Right hindlimb (tissue), 1 donor: ENCODE results near the gene MAP3K9.
A peak's percentile ranks its signal among the peaks of the same experiment; 100 is the strongest.

Experiments
- DNase-seq: peaks from one replicate; pipeline ENCODE4 v3.0.0-alpha.2; 2018

Gene MAP3K9

DNA sequence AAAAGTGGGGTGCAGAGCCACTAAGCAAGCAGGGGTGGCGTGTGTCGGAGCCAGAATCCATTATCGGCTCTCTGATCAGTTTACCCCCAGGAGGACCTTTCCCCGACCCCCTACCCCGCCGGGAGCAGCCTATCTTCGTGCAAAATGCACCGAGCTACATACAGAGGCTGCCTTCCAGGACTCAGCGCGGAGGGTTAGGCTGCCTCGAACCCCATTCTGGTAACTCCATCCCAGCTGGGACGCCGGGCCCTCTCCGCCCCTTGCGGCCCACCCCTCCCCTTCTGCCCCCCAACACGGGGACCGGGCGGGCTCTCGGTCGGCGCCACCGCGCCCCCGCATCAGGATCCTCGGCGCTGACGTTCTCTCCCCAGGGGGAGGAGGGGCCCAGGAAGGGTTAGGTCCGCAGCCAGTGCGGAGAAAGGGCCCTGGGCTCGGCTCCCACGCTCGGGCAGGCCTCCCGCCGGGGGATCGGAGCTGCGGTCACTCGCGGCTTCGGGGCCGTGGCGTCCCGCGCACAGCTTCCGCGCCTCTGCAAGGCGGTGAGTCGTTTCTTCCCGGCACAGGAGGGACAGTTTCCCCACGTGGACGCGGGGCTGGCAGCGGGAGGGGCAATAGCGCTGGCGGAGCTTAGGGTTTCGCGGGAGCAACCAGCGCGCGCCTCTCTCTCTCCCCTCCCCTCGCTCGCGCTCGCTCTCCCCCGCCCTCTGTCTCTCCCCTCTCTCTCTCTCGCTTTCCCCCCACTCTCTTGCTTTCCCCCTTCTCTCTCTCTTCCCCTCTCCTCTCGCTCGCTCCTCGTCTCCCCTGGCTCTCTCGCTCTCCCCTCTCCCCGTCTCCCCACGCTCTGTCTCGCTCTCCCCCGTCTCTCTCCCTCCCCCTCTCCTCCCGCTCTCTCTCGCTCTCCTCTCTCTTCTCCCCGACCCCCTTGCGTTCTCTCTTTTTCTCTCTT lies 12.5 kb upstream of the MAP3K9 start:
- DNase-seq = peak; percentile 55

DNA sequence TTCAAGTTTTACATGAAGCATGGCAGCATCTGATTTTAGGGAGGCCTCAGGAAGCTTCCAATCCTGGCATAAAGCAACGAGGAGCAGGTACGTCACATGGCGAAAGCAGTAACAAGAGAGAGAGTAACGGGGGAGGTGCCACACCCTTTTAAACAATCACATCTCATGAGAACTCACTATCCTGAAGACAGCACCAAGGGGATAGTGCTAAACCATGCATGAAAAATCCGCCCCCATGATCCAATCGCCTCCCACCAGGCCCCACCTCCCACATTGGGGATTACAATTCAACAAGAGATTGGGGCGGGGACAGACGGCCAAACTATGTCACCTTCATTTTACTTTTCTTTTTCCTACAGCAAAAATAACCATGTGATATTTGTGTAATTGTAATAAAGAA lies 7.2 kb upstream of the MAP3K9 start:
- DNase-seq = no peak

DNA sequence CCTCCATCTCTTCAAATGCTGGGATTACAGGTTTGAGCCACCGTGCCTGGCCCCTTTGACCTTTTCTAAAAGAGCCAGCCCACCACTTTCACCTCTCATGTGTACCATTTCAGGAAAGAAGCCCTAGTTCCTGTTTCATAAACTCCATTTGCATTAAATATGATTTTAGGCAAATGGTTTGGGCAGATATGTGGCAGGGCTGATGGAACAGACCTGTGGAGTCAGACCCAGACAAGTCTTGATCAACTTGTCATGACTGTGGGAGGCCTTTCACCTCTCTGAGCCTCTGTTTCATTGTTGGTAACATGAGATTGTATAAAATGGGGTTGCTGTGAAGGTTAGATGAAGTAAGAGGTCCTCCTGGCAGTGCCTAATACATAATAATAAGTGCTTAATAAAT lies 5.2 kb upstream of the MAP3K9 start:
- DNase-seq = no peak

DNA sequence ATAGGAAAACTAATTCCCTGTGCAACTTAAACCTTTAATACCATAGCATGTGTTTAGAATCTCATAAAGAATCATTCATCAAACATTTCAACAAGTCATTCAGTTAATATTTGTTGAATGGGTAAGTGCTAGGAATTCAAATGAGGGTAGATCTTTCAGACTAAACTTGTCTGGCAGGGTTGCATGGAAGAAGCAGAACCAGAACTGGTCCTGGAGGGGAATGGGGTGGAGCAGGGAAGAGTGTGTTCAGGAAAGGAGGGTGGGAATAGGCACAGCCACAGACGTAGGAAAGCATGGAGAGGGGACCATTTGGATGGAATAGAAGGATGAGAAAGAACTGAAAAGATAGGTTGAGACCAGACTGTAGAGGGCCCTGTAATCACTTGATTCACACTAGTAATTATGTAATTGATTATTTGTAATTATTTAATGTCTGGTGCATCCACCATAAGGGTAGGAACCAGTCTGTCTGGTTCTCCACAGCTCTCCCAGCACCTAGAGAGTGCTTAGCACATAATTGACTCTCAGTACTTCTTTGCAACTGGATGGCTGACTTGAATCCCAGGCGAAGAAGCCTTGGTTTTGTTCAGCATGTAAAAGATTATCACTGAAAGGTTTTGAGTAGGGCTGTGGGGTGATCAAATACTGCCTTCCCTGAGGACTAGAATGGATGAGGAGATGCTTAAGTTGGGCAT lies 3.0 kb upstream of the MAP3K9 start:
- DNase-seq = no peak

DNA sequence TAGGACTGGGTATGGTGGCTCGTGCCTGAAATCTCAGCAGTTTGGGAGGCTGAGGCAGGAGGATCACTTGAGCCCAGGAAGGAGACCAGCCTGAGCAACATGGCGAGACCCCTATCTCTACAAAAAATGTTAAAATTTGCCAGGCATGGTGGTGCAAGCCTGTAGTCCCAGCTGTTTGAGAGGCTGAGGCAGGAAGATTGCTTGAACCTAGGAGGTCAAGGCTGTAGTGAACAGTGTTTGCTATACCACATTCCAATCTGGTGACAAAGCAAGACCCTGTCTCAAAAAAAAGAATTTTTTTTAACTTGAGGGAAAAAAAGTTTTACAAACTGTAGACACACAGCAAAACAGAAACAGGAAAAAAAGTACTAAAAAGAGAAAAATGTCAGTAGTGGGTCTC lies 2.3 kb upstream of the MAP3K9 start:
- DNase-seq = no peak

DNA sequence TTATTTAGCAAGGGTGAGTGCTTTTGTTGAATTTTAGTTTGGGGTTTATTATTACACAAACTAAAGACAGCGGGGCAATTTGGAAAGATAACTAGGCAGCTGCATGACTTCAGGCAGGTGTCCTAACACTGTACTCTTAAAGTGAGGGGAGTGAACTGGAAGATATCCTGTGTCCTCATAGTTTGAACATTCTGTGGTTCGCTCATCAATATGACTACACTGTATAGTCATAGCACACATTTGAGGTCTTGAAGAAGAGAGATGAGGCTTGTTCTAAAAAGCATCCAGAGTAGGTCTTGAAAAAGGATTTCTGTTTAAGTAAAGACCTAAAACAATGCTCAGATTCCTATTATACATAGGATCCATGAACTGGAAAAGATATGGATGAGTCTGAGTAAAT lies 1.7 kb upstream of the MAP3K9 start:
- no peak for DNase-seq

DNA sequence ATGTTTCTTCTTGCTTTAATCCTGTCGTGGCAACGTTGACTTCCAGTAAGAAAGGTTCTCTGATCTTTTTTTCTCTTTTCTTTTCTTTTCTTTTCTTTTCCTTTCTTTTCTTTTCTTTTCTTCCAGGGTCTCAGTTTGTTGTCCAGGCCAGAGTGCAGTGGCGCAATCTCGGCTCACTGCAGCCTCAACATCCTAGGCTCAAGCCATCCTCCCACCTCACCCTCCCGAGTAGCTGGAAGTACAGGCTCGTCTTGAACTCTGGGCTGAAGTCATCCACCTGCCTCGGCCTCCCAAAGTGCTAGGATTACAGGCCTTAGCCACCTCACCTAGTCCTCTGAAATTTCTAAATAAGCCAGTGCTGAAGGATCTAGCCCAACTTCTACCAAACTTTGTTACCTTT lies 1.3 kb upstream of the MAP3K9 start:
- no peak for DNase-seq

DNA sequence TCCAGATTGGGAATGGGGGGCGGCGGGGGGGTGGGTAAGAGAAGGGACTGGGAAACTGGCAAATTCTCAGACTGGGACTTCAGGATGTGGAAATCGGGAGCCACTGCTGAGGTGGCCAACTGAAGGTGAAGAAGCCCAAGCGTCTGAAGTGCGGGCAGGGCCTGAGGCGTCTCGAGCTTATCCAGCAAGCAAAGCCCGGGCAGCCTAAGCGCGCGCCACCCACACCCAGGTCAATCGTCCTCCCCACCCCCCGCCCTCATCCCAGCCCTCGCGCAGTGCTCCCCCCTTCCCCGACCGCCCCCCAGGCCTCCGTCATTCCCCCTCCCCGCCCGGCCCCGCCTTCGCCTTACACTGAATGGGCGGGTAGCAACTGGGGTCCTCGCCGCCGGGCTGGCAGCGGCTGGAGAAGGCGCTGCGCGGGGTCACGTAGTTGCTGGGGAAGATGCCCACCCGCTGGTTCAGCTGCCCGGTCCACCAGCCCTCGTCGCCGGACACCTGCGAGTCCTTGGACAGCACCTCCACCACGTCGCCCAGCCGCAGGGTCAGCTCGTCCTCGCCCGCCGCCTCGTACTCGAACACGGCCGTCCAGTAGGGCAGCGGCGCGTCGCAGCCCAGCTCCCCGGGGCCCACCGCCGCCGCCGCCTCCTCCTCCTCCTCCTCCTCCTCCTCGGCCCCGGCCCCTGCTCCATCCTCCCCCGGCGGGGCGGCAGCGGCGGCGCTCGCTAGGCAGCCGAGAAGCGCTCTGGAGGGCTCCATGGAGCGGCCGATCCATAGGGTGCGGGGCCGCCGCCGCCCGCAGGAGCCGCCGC lies 693 bp downstream of the MAP3K9 start:
- no peak for DNase-seq

DNA sequence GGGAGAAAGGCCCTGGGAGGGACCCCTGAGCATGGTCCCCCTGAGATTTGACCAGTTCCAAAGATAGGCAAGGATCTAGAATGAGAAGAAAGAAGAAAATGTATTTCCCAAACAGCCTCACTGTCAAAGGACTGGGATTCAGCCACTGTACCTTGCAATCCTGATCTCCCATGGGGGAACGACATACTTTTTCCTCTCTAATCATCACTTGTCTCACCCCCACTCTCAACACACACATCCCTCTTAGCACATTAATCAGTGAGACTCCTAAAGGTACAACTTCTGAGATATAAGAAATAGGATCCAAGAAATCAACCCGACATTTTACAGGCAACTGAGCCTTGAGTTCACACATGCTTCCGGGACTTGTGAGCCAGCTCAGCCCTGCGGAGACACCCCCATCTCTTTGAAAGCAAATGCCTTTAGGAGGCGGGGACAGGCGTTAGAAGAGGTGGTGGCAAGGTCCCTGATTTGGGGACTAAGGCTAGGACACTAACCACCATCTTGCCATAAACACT lies 1.4 kb downstream of the MAP3K9 start:
- no peak for DNase-seq

DNA sequence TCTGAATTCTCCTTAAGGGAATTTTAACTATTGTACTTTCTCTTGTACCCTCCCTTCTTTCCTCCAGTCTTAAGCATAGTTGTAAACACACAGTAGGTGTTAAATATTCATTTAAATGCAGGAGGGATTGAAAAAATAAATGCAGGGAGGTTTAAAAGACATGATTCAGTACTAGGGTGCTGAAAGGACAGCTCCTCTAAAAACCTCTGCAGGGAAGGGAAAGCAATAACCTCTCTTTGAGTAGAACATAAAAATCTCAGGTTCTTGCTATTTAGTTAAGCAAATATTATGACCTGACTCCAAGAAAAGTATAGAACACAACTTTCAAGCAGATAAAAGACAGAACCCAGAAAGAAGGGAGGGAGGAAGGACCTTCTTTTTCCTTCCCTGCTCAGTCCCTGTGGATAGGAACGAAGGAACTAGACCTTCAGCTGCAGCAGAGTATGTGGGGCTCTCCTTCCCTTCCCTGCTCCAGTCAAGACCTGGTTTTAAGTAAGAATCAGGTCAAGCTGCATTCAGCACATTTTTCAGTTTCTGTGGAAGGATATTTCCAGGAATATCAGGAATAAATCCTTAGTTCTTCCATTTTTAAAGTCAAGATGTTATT lies 4.7 kb downstream of the MAP3K9 start:
- DNase-seq = no peak

DNA sequence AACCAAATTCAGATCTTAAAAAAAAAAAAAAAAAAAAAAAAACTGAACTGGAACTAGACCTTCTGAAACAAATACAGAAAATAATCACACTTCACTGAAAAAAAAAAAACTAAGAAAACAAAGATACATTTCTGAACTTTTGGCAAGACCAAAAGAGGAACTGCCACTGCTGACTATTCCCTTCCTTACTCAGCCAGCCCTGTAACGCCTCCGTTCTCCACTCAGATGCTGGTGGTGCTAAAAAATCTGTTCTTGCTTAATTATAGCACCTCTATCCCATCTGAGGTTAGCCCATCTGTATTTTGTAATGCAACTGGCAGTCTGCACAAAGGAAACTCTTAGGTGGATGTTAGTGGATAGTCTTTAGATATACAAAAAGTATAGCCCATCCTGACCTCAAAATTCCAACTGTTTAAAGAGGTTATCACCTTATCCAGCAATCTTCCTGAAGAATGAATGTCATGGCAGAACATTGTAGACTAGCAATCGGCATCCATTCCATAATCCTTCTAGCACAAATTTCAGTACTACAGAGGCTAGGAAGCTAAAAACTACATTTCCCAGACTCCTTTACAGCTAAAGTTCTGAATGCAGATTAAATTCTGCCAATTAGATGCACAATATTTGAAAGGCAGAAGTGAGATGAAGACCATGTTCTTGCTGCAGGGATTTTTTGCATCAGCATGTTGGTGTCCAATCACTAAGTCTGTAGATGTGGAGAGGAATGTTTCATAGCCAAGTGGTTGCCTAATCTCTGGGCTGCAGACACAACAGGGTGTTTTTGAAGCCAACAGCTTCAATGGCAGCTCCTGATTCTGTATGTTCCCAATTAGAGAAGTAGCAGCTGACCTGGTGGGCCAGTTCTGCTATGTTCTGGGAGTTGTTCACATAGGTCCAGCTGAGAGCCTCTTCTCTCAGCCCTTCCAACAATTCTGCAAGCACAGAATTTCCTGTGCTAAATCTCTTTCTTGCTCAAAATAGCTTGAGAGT lies 5.7 kb downstream of the MAP3K9 start:
- no peak for DNase-seq

DNA sequence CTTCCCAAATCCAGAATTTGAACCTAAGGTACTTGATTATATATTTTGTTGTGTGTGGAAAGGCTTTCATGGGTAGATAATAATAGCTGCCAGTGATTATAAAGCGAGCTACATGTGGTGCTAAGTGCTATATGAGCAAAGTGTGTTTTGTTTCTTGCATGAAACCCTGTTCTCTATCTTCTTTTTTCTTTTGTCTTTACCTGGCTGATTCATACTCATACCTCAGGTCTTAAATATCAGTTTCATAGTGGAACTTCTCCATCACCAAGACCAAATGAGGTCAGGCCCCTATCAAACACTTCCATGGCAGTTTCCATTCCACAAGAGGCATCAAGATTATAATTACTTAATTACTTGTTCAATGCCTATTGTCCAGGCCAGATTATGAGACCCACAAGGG lies 6.9 kb downstream of the MAP3K9 start:
- DNase-seq = no peak

DNA sequence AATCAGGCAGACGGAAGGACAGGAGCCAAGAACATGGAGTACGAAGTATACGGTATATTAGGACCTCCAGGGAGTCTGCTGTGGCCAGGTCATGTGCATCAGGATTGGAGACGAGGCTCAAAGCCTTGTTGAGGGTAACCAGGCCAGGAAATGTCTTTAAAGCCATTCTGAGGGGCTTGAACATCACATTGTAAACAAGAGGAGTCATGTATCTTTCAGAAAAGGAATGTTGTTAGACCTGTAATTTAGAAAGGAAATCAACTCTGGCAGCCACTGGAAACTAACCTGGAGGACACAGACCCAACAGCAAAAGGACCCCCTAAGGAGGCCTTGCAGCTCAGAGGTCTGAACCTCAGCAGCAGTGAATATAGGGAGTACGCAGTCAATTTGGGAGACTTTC lies 7.5 kb downstream of the MAP3K9 start:
- DNase-seq = no peak

DNA sequence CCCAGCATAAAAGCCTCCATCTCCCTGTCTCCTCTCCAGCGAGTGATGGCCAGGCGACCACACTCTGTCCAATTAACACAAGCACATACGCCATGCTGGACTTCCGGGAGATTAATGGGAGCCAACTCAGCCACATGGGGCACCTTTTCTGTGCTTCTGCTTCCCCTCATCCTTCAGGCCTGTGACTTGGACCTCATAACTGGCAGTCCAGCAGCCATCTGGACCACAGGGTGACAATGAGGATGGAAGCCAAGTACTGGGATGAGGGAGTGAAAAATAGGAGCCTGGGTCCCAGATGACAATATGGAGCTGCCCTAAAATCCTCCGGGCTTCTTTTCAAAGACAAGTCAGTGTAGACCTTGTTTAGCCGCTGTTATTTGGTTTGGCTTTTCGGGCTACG lies 12.8 kb downstream of the MAP3K9 start:
- DNase-seq = no peak

DNA sequence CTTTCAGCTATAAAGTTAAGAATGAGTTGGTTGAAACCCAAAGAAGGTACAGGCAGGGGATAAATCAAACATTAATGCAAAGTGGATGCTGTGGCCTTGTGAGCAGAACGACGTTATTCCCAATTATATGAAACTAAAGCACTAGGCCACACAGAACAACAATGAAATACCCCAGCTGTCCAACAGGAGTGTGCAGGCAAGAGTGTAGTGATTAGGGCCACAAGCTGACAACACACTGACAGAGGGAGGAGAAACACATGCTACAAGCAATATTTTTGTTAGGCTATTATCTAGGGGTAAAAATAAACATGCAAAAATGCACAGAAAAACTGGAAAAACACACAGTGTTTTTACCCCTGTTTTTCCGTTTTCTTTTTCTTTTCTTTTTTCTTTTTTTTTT lies 15.0 kb downstream of the MAP3K9 start:
- no peak for DNase-seq

DNA sequence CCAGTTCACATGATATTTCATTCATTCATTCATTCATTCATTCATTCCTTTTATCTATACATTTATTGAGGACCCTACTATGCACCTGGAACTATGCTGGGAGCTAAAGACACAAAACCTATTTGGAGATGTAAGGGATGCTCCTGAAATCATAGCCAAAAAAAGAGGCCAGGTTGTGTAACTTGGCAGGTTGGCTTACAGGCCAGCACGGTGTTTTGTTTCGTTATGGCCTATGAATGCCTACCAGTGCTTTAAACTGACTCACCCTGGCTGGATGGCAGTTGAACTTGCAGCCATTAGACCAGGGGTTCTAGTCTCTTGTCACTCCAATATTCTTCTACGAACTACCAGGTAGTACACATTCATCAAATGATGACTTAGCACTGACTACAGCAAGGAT lies 15.7 kb downstream of the MAP3K9 start:
- DNase-seq = no peak

DNA sequence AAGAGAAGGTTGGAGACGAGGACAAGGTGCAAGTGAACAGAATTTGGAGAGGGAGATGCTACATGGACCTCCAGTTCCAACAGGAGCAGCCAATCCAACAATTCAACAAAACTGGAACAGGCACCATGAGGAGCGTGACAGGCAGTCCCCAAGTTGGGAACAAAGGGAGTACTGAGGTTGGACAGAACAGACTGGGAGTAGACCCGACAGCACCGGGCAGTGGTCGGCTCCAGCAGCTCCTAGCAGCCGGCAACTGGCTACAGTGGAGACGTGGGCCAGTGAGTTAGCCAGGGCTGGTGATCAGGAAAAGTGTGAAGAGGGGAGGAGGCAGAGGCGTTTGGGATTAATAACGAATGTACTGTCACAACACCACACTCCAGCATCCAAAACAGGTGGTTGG lies 16.4 kb downstream of the MAP3K9 start:
- no peak for DNase-seq

DNA sequence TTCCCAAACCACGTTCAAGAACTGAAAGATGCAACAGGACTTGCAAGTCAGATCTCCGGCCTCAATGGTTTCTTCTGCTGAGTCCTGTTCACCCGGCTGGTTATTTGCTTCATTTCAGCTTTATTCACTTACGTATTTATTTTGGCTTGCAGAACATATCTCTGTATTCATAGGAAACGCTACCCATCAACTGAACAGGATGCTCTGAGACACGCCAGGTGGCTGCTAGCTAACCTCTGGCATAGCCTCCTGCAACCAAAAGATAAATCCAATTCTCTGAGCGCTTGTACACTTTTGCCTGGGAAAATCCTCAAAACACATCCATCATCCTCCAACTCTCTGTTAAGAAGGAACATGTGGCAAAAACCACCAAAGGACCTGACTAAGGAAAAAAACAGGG lies 17.3 kb downstream of the MAP3K9 start:
- DNase-seq = no peak

DNA sequence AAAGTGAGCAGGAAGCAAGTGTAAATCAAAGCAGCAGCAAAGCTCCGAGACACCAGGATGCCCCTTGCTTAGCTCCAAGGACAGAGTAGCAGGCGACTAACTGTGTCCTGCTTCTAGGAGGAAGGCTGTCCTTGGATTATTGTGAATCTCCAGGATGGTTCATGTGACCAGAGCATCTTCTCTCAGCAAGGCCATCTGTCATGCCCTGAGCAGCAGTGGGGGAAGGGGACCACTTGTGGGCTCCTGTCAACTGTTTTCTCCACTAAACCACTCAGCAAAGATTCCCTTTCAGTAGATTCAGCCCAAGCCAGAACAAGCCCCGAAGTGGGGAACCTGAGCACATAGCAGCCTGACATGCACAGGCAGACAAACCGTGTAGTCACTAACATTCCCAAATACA lies 19.4 kb downstream of the MAP3K9 start:
- no peak for DNase-seq

DNA sequence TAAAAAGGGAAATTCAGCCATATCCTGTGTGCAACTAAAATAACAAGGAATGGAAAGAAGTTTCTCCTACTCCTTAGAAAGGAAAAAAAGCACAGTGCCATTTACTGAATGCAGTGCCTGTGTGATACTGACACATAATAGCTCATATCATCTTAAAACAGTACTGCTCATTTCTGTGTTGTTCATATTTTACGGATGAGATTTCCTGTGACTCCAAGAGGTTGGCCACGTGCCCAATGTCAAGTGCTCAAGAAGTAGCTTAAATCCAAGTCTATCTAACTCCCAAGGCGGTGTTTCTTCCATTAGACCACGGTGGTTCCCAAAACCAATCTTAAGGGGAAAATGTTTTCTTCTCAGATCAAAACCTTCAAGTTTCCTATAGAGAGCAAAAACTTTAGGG lies 20.0 kb downstream of the MAP3K9 start:
- DNase-seq = no peak

DNA sequence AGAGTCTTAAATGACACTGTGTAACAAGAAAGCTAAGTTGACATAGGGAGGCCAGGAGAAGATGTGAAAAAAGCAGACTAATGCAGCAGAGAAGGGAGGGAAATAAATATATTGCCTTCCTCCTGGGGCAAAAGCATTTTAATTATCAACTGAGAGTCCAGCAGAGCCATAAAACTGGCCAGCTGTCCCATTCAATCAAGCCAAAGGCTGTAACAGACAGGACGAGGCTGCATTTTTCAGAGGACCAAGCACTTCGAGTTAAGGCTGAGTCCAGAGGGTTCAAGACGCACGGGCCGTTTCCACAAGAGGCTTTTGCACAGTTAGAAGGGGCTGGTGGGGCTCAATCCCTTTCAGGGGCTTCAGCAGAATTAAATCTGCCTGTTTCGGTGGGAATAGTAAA lies 20.4 kb downstream of the MAP3K9 start:
- peak; percentile 29 for DNase-seq

DNA sequence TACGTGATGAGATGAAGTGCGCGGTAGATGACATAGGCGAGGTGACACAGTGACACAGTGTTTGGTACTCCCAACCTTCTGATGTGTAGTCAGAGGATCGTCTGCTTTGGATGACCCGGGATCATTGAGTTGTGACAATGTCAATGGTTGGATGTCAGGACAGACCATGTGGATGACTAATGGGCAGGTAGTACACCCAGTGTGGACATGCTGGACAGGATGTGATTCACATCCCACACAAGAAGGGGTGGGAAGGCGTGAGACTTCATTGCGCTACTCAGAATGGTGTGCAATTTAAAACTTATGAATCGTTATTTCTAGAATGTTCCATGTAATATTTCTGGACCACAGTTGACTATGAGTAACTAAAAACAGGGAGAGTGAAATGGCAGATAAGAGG lies 23.8 kb downstream of the MAP3K9 start:
- DNase-seq = no peak
